Parathyroid adenoma (tissue), 2 donors: Measurements from ENCODE around the gene SPECC1L.
A peak's percentile ranks its signal among the peaks of the same experiment; 100 is the strongest.

Source experiments
- H2AFZ ChIP-seq: fragments of 300-600 bp; sonication (generic); one replicate; pipeline ENCODE4 v1.7.0; 2017; ENCODE audit warnings: antibody characterized with exemption, mild to moderate bottlenecking
- H3K27ac ChIP-seq: fragments of 300-600 bp; sonication (generic); one replicate; pipeline ENCODE4 v1.7.0; 2017
- H3K27me3 ChIP-seq: fragments of 300-600 bp; sonication (generic); one replicate; pipeline ENCODE4 v1.7.0; 2017; ENCODE audit warnings: low read length; ENCODE audit not compliant: control insufficient read depth, insufficient read depth
- H3K36me3 ChIP-seq: fragments of 300-600 bp; sonication (generic); one replicate; pipeline ENCODE4 v1.7.0; 2017; ENCODE audit warnings: low read length; ENCODE audit not compliant: control insufficient read depth, insufficient read depth
- H3K4me1 ChIP-seq: fragments of 300-600 bp; sonication (generic); one replicate; pipeline ENCODE4 v1.7.0; 2017; ENCODE audit warnings: control low read depth
- H3K4me2 ChIP-seq: fragments of 300-600 bp; sonication (generic); one replicate; pipeline ENCODE4 v1.7.0; 2017; ENCODE audit warnings: low read length
- H3K4me3 ChIP-seq: fragments of 300-600 bp; sonication (generic); one replicate; pipeline ENCODE4 v1.7.0; 2017; ENCODE audit warnings: low read depth, low read length
- H3K79me2 ChIP-seq: fragments of 300-600 bp; sonication (generic); one replicate; pipeline ENCODE4 v1.7.0; 2017; ENCODE audit warnings: control low read depth
- H3K9ac ChIP-seq: fragments of 300-600 bp; sonication (generic); one replicate; pipeline ENCODE4 v1.7.0; 2017; ENCODE audit warnings: mild to moderate bottlenecking
- H3K9me3 ChIP-seq: fragments of 300-600 bp; sonication (generic); one replicate; pipeline ENCODE4 v1.7.0; 2017; ENCODE audit warnings: low read length; ENCODE audit not compliant: control insufficient read depth
- TF ChIP-seq, protein P1 (sequence below): fragments of 300-600 bp; sonication (generic); IDR thresholded peaks from one replicate; pipeline ENCODE4 v1.7.0; 2017; ENCODE audit warnings: antibody characterized with exemption, mild to moderate bottlenecking
- donor health status: primary hyperparathyroidism.

The SPECC1L gene

GRCh38 chr22:24455039-24455438 is 184.4 kb downstream of the SPECC1L start:
- Histone ChIP-seq H3K4me1 (no peaks in the 10 kb centered on the region), H3K79me2 (no peaks in the 10 kb centered on the region), H3K4me3 (no peak overlapping the region), H2AFZ (no peak overlapping the region), H3K36me3 (no peaks in the 10 kb centered on the region), H3K27ac (peak overlapping the region; percentile 32), H3K9me3 (no peaks in the 10 kb centered on the region), H3K4me2 (no peak overlapping the region), H3K27me3 (no peaks in the 10 kb centered on the region), H3K9ac (no peak overlapping the region)
- TF ChIP-seq, protein P1, sequence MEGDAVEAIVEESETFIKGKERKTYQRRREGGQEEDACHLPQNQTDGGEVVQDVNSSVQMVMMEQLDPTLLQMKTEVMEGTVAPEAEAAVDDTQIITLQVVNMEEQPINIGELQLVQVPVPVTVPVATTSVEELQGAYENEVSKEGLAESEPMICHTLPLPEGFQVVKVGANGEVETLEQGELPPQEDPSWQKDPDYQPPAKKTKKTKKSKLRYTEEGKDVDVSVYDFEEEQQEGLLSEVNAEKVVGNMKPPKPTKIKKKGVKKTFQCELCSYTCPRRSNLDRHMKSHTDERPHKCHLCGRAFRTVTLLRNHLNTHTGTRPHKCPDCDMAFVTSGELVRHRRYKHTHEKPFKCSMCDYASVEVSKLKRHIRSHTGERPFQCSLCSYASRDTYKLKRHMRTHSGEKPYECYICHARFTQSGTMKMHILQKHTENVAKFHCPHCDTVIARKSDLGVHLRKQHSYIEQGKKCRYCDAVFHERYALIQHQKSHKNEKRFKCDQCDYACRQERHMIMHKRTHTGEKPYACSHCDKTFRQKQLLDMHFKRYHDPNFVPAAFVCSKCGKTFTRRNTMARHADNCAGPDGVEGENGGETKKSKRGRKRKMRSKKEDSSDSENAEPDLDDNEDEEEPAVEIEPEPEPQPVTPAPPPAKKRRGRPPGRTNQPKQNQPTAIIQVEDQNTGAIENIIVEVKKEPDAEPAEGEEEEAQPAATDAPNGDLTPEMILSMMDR: no peak

DNA sequence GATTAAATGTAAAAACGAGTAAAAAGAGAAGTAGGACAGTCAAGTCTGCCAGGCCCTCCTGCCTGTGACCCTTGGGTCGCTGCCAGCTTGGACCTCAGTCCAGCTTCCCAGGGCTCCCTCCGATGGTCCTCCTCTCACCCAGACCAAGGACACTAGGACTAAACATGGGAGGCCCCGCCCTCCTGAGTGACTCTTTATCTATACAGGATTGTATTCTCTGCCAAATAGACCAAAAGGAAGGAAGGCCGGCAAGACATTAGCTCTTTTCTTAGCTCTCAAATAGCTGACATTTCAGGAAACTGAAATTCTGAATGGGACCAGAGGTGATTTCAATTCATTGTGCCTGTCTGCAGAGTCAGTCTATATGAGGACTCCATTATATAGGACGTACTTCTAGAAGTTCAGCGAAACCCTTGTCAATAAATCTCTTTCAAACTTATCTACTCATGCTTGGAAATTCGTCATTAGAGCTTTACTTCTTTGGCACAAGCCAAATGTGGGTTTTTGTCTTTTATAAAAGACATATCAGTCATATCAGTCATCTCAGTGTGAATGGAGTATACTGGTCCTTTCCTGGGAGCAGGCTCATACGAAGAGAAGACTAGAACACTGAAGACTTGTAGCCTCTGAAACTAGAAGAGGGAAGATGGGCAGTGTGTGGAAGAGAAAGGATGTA is 185.3 kb downstream of the SPECC1L start:
- Histone ChIP-seq H3K27ac (no peak overlapping the region), H3K36me3 (no peaks in the 10 kb centered on the region), H3K4me2 (no peak overlapping the region), H3K4me1 (no peaks in the 10 kb centered on the region), H3K27me3 (no peaks in the 10 kb centered on the region), H2AFZ (peak overlapping the region; percentile 22), H3K9me3 (no peaks in the 10 kb centered on the region), H3K79me2 (no peaks in the 10 kb centered on the region), H3K4me3 (no peak overlapping the region), H3K9ac (no peak overlapping the region)
- TF ChIP-seq, protein P1: no peak

DNA sequence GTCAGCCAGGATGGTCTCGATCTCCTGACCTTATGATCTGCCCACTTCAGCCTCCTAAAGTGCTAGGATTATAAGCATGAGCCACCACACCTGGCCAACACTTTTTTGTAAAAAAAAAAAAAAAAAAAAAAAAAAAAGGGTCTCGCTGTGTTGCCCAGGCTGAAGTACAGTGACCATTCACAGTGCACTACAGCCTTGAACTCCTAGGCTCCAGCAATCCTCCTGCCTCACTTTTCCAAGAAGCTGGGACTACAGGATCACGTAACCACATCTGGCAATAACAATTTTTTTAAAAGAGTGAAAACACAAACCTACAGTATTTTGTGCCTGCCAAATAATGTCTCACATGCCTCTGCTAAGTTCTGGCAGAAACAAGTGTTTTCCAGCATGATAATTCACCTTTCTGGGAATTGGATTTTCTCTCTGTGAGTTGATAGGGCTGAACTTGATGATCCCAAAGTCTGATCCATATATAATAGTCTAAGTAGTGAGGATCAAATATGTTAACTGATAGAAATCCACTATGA is 187.3 kb downstream of the SPECC1L start:
- H3K4me1 ChIP-seq: no peaks in the 10 kb centered on the region
- TF ChIP-seq, protein P1: no peak
- H3K4me3 ChIP-seq: no peak overlapping the region
- H3K9me3 ChIP-seq: no peaks in the 10 kb centered on the region
- H2AFZ ChIP-seq: no peak overlapping the region
- no peaks in the 10 kb centered on the region for H3K36me3 ChIP-seq
- H3K79me2 ChIP-seq: no peaks in the 10 kb centered on the region
- no peaks in the 10 kb centered on the region for H3K27me3 ChIP-seq
- no peak overlapping the region for H3K4me2 ChIP-seq
- no peak overlapping the region for H3K27ac ChIP-seq
- H3K9ac ChIP-seq: no peak overlapping the region

GRCh38 chr22:24459911-24460310 is 189.3 kb downstream of the SPECC1L start:
- Histone ChIP-seq H3K4me2 (no peak overlapping the region), H3K4me3 (no peak overlapping the region), H3K27me3 (no peaks in the 10 kb centered on the region), H2AFZ (no peak overlapping the region), H3K36me3 (no peaks in the 10 kb centered on the region), H3K9ac (no peak overlapping the region), H3K79me2 (no peaks in the 10 kb centered on the region), H3K4me1 (no peaks in the 10 kb centered on the region), H3K9me3 (no peaks in the 10 kb centered on the region), H3K27ac (no peak overlapping the region)
- TF ChIP-seq, protein P1: no peak
